ENCODE measurements around the gene E2F7. TPM values are rescaled to one million over a fixed set of nuclear protein-coding genes. Genes with fewer than 3 reads are reported as not detected.

Gene E2F7, protein sequence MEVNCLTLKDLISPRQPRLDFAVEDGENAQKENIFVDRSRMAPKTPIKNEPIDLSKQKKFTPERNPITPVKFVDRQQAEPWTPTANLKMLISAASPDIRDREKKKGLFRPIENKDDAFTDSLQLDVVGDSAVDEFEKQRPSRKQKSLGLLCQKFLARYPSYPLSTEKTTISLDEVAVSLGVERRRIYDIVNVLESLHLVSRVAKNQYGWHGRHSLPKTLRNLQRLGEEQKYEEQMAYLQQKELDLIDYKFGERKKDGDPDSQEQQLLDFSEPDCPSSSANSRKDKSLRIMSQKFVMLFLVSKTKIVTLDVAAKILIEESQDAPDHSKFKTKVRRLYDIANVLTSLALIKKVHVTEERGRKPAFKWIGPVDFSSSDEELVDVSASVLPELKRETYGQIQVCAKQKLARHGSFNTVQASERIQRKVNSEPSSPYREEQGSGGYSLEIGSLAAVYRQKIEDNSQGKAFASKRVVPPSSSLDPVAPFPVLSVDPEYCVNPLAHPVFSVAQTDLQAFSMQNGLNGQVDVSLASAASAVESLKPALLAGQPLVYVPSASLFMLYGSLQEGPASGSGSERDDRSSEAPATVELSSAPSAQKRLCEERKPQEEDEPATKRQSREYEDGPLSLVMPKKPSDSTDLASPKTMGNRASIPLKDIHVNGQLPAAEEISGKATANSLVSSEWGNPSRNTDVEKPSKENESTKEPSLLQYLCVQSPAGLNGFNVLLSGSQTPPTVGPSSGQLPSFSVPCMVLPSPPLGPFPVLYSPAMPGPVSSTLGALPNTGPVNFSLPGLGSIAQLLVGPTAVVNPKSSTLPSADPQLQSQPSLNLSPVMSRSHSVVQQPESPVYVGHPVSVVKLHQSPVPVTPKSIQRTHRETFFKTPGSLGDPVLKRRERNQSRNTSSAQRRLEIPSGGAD
- polyA plus RNA-seq (2013, experiment 1 of 2), result 14.9 TPM
- 16.1 TPM for polyA plus RNA-seq (2013, experiment 2 of 2)

GRCh38 chr12:77065361-77066204, at the start of gene E2F7:
Gene E2F7 (minus strand): TSS chr12:77065569. CDS start chr12:77064635, 934 bp downstream.
- H3K9ac ChIP-seq (ENCODE audit: low read depth, low read length), result peak within 1 kb of the TSS; percentile 97
- under 1% methylated on average over 87 of the region's 87 CpGs for WGBS
- H3K4me1 ChIP-seq (ENCODE audit: insufficient read depth, low read length), result peaks cover 14% of the 10 kb centered on the region
- no peaks in the 10 kb centered on the region for H3K27me3 ChIP-seq (ENCODE audit: insufficient read depth, low read length)
- peak within 1 kb of the TSS; percentile 98 for H3K27ac ChIP-seq (ENCODE audit: low read depth, low read length)
- peak within 1 kb of the TSS; percentile 93 for H3K4me3 ChIP-seq (ENCODE audit: low read length)
- peaks cover 35% of the 10 kb centered on the region for H3K36me3 ChIP-seq (ENCODE audit: insufficient read depth, low read length)
- H3K9me3 ChIP-seq (ENCODE audit: insufficient read depth, low read depth, low read length), result no peaks in the 10 kb centered on the region

GRCh38 chr12:77113971-77114370, 48.6 kb upstream of the E2F7 start:
- H3K9ac ChIP-seq (ENCODE audit: low read depth, low read length), result no peak overlapping the region
- no peaks in the 10 kb centered on the region for H3K36me3 ChIP-seq (ENCODE audit: insufficient read depth, low read length)
- WGBS, result 90% methylated on average over 4 of the region's 4 CpGs

DNA sequence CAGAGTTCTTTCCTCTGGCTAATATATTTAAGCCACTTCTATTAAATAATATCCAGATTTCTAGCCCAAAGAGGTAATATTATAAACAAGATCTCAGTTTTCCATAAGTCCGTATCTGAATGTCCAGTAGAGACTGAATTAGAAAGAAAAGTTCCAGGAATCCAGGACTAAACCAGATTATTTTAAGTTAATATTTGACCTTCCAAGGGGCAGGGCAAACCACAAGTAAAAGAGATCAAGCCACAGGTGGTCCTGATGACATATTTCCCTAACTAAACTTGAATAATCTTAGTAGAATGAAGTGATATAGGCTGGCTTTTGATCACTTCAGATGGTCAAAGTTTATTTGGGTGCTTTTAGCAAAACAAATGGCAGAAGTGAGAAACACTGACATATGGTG, 43.3 kb upstream of the E2F7 start:
- H3K27me3 ChIP-seq (ENCODE audit: insufficient read depth, low read length), result no peaks in the 10 kb centered on the region
- no peaks in the 10 kb centered on the region for H3K36me3 ChIP-seq (ENCODE audit: insufficient read depth, low read length)
- no peak overlapping the region for H3K9ac ChIP-seq (ENCODE audit: low read depth, low read length)
- 100% methylated on average over 1 of the region's 1 CpG for WGBS
- H3K9me3 ChIP-seq (ENCODE audit: insufficient read depth, low read depth, low read length), result no peaks in the 10 kb centered on the region; the same call in 1 of the 2 replicates
- H3K27ac ChIP-seq (ENCODE audit: low read depth, low read length), result no peak overlapping the region
- H3K4me1 ChIP-seq (ENCODE audit: insufficient read depth, low read length), result no peaks in the 10 kb centered on the region
- H3K4me3 ChIP-seq (ENCODE audit: low read length), result no peak overlapping the region

More at GRCh38 chr12:77113971-77114370, 48.6 kb upstream of the E2F7 start:
- H3K4me3 ChIP-seq (ENCODE audit: low read length), result no peak overlapping the region
- peaks cover 6% of the 10 kb centered on the region; the same call in 1 of the 2 replicates for H3K4me1 ChIP-seq (ENCODE audit: insufficient read depth, low read length)
- no peaks in the 10 kb centered on the region; the same call in 1 of the 2 replicates for H3K9me3 ChIP-seq (ENCODE audit: insufficient read depth, low read depth, low read length)
- no peaks in the 10 kb centered on the region for H3K27me3 ChIP-seq (ENCODE audit: insufficient read depth, low read length)
- H3K27ac ChIP-seq (ENCODE audit: low read depth, low read length), result no peak overlapping the region

GRCh38 chr12:77107121-77107520, 41.8 kb upstream of the E2F7 start:
- Histone ChIP-seq H3K4me1 (ENCODE audit: insufficient read depth, low read length) (no peaks in the 10 kb centered on the region), H3K4me3 (ENCODE audit: low read length) (no peak overlapping the region), H3K27me3 (ENCODE audit: insufficient read depth, low read length) (no peaks in the 10 kb centered on the region), H3K9me3 (ENCODE audit: insufficient read depth, low read depth, low read length) (no peaks in the 10 kb centered on the region; the same call in 1 of the 2 replicates), H3K36me3 (ENCODE audit: insufficient read depth, low read length) (no peaks in the 10 kb centered on the region), H3K27ac (ENCODE audit: low read depth, low read length) (no peak overlapping the region), H3K9ac (ENCODE audit: low read depth, low read length) (no peak overlapping the region)
- 90% methylated on average over 2 of the region's 2 CpGs for WGBS

DNA sequence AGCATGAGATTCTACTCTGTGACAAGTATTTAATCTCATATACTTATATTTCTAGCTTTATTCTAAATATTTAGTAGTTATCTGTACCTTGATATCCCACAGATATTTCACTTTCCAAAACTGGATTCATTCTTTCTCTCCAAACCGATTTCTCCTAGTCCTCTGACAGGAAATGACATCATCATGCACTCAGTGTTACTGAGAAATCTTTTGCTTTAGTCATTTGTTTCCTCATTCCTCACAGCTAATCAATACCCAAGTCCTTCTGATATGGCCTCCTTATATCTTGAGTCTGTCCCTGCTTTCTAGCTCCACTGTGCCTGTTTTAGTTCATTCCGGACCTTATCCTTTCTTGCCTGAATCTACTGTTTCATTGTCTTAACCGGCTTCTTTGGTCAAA, 39.4 kb upstream of the E2F7 start:
- H3K4me3 ChIP-seq (ENCODE audit: low read length), result no peak overlapping the region
- no peaks in the 10 kb centered on the region for H3K4me1 ChIP-seq (ENCODE audit: insufficient read depth, low read length)
- H3K9me3 ChIP-seq (ENCODE audit: insufficient read depth, low read depth, low read length), result no peaks in the 10 kb centered on the region
- WGBS, result 85% methylated on average over 3 of the region's 3 CpGs
- no peak overlapping the region for H3K27ac ChIP-seq (ENCODE audit: low read depth, low read length)
- no peaks in the 10 kb centered on the region for H3K36me3 ChIP-seq (ENCODE audit: insufficient read depth, low read length)
- H3K9ac ChIP-seq (ENCODE audit: low read depth, low read length), result no peak overlapping the region
- H3K27me3 ChIP-seq (ENCODE audit: insufficient read depth, low read length), result no peaks in the 10 kb centered on the region

GRCh38 chr12:77104286-77104685, 38.9 kb upstream of the E2F7 start:
- Histone ChIP-seq H3K4me1 (ENCODE audit: insufficient read depth, low read length) (no peaks in the 10 kb centered on the region), H3K9ac (ENCODE audit: low read depth, low read length) (no peak overlapping the region), H3K36me3 (ENCODE audit: insufficient read depth, low read length) (no peaks in the 10 kb centered on the region), H3K9me3 (ENCODE audit: insufficient read depth, low read depth, low read length) (no peaks in the 10 kb centered on the region), H3K4me3 (ENCODE audit: low read length) (no peak overlapping the region), H3K27ac (ENCODE audit: low read depth, low read length) (no peak overlapping the region), H3K27me3 (ENCODE audit: insufficient read depth, low read length) (no peaks in the 10 kb centered on the region)
- WGBS, result 100% methylated on average over 1 of the region's 1 CpG

DNA sequence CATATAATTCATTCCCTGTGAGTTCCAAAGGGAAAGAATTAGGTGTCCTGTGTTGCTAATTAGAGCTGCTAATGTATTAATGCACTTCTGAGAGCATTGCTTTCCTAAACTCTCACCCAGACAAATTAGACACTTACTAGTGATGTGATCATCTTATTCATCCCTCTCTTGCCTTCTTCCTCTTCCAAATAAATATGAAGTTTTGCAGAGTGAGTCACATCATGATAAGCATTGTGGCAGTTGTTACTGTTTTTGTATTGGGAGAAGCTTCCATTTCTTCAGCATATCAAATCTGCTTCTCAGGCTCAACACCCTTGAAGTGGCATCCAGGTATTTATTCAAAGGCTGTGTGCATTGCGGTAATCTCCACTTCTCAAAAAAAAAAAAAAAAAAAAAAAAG, 37.3 kb upstream of the E2F7 start:
- H3K27me3 ChIP-seq (ENCODE audit: insufficient read depth, low read length), result no peaks in the 10 kb centered on the region
- WGBS, result no CpG with 5 or more reads among the region's 1 CpG
- no peak overlapping the region for H3K9ac ChIP-seq (ENCODE audit: low read depth, low read length)
- no peaks in the 10 kb centered on the region for H3K4me1 ChIP-seq (ENCODE audit: insufficient read depth, low read length)
- H3K9me3 ChIP-seq (ENCODE audit: insufficient read depth, low read depth, low read length), result no peaks in the 10 kb centered on the region
- H3K27ac ChIP-seq (ENCODE audit: low read depth, low read length), result no peak overlapping the region
- no peaks in the 10 kb centered on the region for H3K36me3 ChIP-seq (ENCODE audit: insufficient read depth, low read length)
- no peak overlapping the region for H3K4me3 ChIP-seq (ENCODE audit: low read length)

DNA sequence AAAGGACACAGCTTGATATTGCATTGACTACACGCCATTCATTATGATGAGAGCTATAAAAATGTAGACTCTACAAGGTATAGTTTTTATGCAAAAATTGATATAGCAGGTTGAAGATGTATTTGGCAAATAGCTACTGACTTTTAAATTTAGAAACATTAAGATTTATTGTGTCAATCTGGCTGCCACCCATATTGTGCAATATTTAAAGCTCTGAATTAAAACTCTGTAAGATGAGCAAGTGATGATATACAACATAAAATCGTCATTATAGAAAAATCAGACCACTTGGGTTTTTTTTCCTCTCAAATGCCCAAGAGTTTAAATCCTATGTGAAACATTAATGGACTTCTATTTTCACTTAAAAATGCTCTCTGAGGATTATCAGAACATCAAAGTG, 36.8 kb upstream of the E2F7 start:
- Histone ChIP-seq H3K9me3 (ENCODE audit: insufficient read depth, low read depth, low read length) (no peaks in the 10 kb centered on the region), H3K9ac (ENCODE audit: low read depth, low read length) (no peak overlapping the region), H3K27me3 (ENCODE audit: insufficient read depth, low read length) (no peaks in the 10 kb centered on the region), H3K4me1 (ENCODE audit: insufficient read depth, low read length) (no peaks in the 10 kb centered on the region), H3K36me3 (ENCODE audit: insufficient read depth, low read length) (no peaks in the 10 kb centered on the region), H3K4me3 (ENCODE audit: low read length) (no peak overlapping the region), H3K27ac (ENCODE audit: low read depth, low read length) (no peak overlapping the region)
- WGBS, result 95% methylated on average over 2 of the region's 2 CpGs

DNA sequence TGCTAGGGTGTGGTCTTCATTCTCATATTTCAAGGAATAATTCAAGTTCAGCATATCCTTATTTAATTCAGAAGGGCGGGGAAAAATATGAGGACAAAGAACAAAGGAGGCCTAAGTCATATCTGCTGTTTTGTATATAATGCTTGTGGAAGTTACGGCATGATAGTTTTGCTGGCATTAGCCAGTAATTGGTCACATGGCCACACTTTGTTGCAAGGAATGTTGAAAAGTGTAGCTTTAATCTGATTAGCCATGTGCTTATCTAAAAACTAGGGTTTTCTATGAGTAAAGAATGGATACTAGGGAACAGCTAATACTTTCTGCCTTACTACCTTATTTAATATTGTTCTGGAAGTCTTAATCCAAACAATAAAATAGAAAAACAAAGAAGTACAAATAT, 34.4 kb upstream of the E2F7 start:
- H3K4me1 ChIP-seq (ENCODE audit: insufficient read depth, low read length), result no peaks in the 10 kb centered on the region
- WGBS, result 93% methylated on average over 2 of the region's 2 CpGs
- no peaks in the 10 kb centered on the region for H3K9me3 ChIP-seq (ENCODE audit: insufficient read depth, low read depth, low read length)
- H3K27ac ChIP-seq (ENCODE audit: low read depth, low read length), result no peak overlapping the region
- no peak overlapping the region for H3K9ac ChIP-seq (ENCODE audit: low read depth, low read length)
- no peak overlapping the region for H3K4me3 ChIP-seq (ENCODE audit: low read length)
- no peaks in the 10 kb centered on the region for H3K36me3 ChIP-seq (ENCODE audit: insufficient read depth, low read length)
- no peaks in the 10 kb centered on the region for H3K27me3 ChIP-seq (ENCODE audit: insufficient read depth, low read length)

GRCh38 chr12:77097846-77098245, 32.5 kb upstream of the E2F7 start:
- Histone ChIP-seq H3K9me3 (ENCODE audit: insufficient read depth, low read depth, low read length) (no peaks in the 10 kb centered on the region), H3K4me1 (ENCODE audit: insufficient read depth, low read length) (no peaks in the 10 kb centered on the region), H3K4me3 (ENCODE audit: low read length) (no peak overlapping the region), H3K27ac (ENCODE audit: low read depth, low read length) (no peak overlapping the region), H3K36me3 (ENCODE audit: insufficient read depth, low read length) (no peaks in the 10 kb centered on the region), H3K9ac (ENCODE audit: low read depth, low read length) (no peak overlapping the region), H3K27me3 (ENCODE audit: insufficient read depth, low read length) (no peaks in the 10 kb centered on the region)
- WGBS, result 100% methylated on average over 2 of the region's 3 CpGs

Data from HUES64 (cell line).